Caco-2 (cell line): ENCODE measurements around the gene AOPEP. TPM values are rescaled to one million over a fixed set of nuclear protein-coding genes. Genes with fewer than 3 reads are reported as not detected.
A peak's percentile ranks its signal among the peaks of the same experiment; 100 is the strongest.

Source experiments
- BruUV-seq: library from RNA; stranded (reverse); fragments of 400-500 nt; replicated peaks from 2 replicates; lab custom pipeline; 2021; lab: Mats Ljungman, UMichigan
- CTCF ChIA-PET: fragments of 300-600 bp; sonication (Branson Sonifier 250); formaldehyde crosslinking; loops from one replicate; lab custom pipeline; 2022; ENCODE audit warnings: antibody characterized with exemption; lab: Charles Lee
- POLR2A ChIA-PET: fragments of 300-600 bp; sonication (Branson Sonifier 250); formaldehyde crosslinking; loops from one replicate; lab custom pipeline; 2022; ENCODE audit warnings: antibody characterized with exemption; lab: Charles Lee
- DNase-seq, 2 experiments: peaks; one replicate each; pipeline versions ENCODE4 v3.0.0 to v3.0.0-alpha.2; 2020 to 2022
- H3K27me3 ChIP-seq: replicated peaks from 2 replicates; pipeline ENCODE4 v1.6.0; 2011; ENCODE audit warnings: low read length; ENCODE audit not compliant: control insufficient read depth, insufficient read depth
- H3K36me3 ChIP-seq: 2 replicates; pipeline ENCODE4 v1.5.1; 2011; ENCODE audit warnings: low read length; ENCODE audit not compliant: control insufficient read depth, insufficient read depth
- H3K4me1 ChIP-seq: fragments of 250-450 bp; sonication (Bioruptor Pico); 2 replicates; pipeline ENCODE4 v1.5.1; 2020; ENCODE audit warnings: mild to moderate bottlenecking
- H3K4me3 ChIP-seq: 2 replicates; pipeline ENCODE4 v1.5.1; 2011; ENCODE audit warnings: low read depth, mild to moderate bottlenecking, control low read depth, low read length
- H3K9me3 ChIP-seq: fragments of 250-450 bp; sonication (Bioruptor Pico); 2 replicates; pipeline ENCODE4 v1.5.1; 2020; ENCODE audit warnings: mild to moderate bottlenecking, moderate library complexity
- H3K27ac Mint-ChIP-seq: one replicate; pipeline ENCODE4 v1.8.0; 2022; ENCODE audit warnings: mixed read lengths; ENCODE audit not compliant: unreplicated experiment
- H3K27me3 Mint-ChIP-seq: one replicate; pipeline ENCODE4 v1.8.0; 2022; ENCODE audit warnings: mixed read lengths; ENCODE audit not compliant: insufficient read depth, unreplicated experiment
- H3K36me3 Mint-ChIP-seq: one replicate; pipeline ENCODE4 v1.8.0; 2022; ENCODE audit warnings: mild to moderate bottlenecking, mixed read lengths; ENCODE audit not compliant: insufficient read depth, unreplicated experiment
- H3K4me1 Mint-ChIP-seq: one replicate; pipeline ENCODE4 v1.8.0; 2022; ENCODE audit warnings: low read depth, mixed read lengths; ENCODE audit not compliant: unreplicated experiment
- H3K4me3 Mint-ChIP-seq: one replicate; pipeline ENCODE4 v1.8.0; 2022; ENCODE audit warnings: mild to moderate bottlenecking, moderate library complexity, mixed read lengths; ENCODE audit not compliant: unreplicated experiment
- H3K9me3 Mint-ChIP-seq: one replicate; pipeline ENCODE4 v1.8.0; 2022; ENCODE audit warnings: mixed read lengths; ENCODE audit not compliant: unreplicated experiment
- intact Hi-C: fragments of 100-400 bp; cut with micrococcal nuclease; formaldehyde crosslinking; loops from one replicate; pipeline ENCODE4 v1.10.0; 2022; ENCODE audit not compliant: unreplicated experiment
- total RNA-seq: library from RNA; stranded (reverse); gene quantifications from 2 replicates; pipeline ENCODE4 v1.2.3, GENCODE V29; 2022
- TF ChIP-seq, protein P1 (sequence below), 2 experiments: fragments of 200-600 bp in 1 of 2; IDR thresholded peaks; 1 replicate in 1 of 2; 2 replicates in 1 of 2; pipeline versions ENCODE4 v1.5.1 to v1.8.0; 2011 to 2022; ENCODE audit warnings: antibody characterized with exemption in 1 of 2, control low read depth in 1 of 2, inconsistent platforms in 1 of 2, low read depth in 1 of 2, low read length in 1 of 2, mild to moderate bottlenecking in 1 of 2, moderate library complexity in 1 of 2; ENCODE audit not compliant: insufficient read depth in 1 of 2, severe bottlenecking in 1 of 2, unreplicated experiment in 1 of 2

Gene AOPEP
- total RNA-seq, 1 experiment from 2014 or later, result 63.3 TPM

DNA sequence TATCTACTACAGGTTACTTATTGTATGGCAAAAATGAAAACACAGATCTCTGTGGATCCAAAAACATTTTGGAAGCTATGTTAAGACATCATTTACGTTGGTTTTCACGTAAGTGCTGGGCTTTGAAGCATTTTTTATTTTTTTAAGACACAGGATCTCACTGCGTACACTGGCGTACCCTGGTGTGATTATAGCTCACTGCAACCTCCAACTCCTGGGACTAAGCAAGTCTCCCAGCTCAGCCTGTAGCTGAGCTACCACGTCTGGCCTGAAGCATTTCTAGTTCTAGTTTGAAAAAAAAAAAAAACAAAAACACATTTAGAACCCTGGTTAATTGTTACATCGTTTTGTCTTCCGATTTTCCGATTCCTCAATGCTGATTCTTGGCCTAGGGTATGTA, 131.3 kb downstream of the AOPEP start:
- Histone ChIP-seq H3K9me3 (no peaks in the 10 kb centered on the region), H3K36me3 (no peaks in the 10 kb centered on the region), H3K4me1 (peaks cover 26% of the 10 kb centered on the region), H3K4me3 (no peak overlapping the region), H3K27me3 (no peaks in the 10 kb centered on the region)
- TF ChIP-seq, protein P1, sequence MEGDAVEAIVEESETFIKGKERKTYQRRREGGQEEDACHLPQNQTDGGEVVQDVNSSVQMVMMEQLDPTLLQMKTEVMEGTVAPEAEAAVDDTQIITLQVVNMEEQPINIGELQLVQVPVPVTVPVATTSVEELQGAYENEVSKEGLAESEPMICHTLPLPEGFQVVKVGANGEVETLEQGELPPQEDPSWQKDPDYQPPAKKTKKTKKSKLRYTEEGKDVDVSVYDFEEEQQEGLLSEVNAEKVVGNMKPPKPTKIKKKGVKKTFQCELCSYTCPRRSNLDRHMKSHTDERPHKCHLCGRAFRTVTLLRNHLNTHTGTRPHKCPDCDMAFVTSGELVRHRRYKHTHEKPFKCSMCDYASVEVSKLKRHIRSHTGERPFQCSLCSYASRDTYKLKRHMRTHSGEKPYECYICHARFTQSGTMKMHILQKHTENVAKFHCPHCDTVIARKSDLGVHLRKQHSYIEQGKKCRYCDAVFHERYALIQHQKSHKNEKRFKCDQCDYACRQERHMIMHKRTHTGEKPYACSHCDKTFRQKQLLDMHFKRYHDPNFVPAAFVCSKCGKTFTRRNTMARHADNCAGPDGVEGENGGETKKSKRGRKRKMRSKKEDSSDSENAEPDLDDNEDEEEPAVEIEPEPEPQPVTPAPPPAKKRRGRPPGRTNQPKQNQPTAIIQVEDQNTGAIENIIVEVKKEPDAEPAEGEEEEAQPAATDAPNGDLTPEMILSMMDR (IDR thresholded peaks at IDR 0.05; ENCODE audit: insufficient read depth in 1 of 2, low read depth in 1 of 2, low read length in 1 of 2, severe bottlenecking in 1 of 2, unreplicated experiment in 1 of 2), result peak in 1 of 2 experiments; percentile 1
- no TSS peak for BruUV-seq
- no peaks in the 10 kb centered on the region for H3K36me3 Mint-ChIP-seq
- ChIA-PET POLR2A (no interaction called here), CTCF (interaction anchor here (0.7 to 0.9 kb wide), 2 partner anchors 146 to 265 kb away, joined by 5 read pairs; no protein-coding TSS in a partner anchor)
- no peaks in the 10 kb centered on the region for H3K27me3 Mint-ChIP-seq
- peaks cover 22% of the 10 kb centered on the region for H3K9me3 Mint-ChIP-seq
- no peak overlapping the region for H3K27ac Mint-ChIP-seq
- H3K4me1 Mint-ChIP-seq, result peaks cover 14% of the 10 kb centered on the region
- no peak overlapping the region for H3K4me3 Mint-ChIP-seq
- no peak for DNase-seq
- intact Hi-C loops, result loop anchor here (1.0 kb wide), 1 partner anchor 74 kb away; no protein-coding TSS in a partner anchor

DNA sequence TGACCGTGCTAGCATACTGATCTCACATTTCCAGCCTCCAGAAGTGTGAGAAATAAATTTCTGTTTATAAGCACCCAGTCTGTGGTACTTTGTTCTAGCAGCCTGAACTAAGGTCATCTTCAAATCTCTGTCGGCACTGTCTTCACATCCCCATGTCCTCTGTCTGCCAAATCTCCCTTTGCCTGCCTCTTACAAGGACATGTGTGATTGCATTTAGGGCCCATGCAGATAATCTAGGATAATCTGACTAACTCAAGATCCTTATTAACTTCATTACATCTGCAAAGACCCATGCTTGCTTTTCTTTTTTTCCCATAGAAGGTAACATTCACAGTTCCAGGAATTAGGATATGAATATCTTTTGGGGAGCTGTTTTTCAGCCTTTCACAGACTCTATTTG, 132.7 kb downstream of the AOPEP start:
- Mint-ChIP-seq H3K27ac (no peak overlapping the region), H3K4me1 (peaks cover 15% of the 10 kb centered on the region), H3K9me3 (peaks cover 22% of the 10 kb centered on the region), H3K4me3 (no peak overlapping the region), H3K36me3 (no peaks in the 10 kb centered on the region), H3K27me3 (no peaks in the 10 kb centered on the region)
- H3K27me3 ChIP-seq, result no peaks in the 10 kb centered on the region
- TF ChIP-seq, protein P1 (IDR thresholded peaks at IDR 0.05; ENCODE audit: insufficient read depth in 1 of 2, low read depth in 1 of 2, low read length in 1 of 2, severe bottlenecking in 1 of 2, unreplicated experiment in 1 of 2), result no peak
- no peaks in the 10 kb centered on the region for H3K36me3 ChIP-seq
- H3K4me1 ChIP-seq, result peaks cover 11% of the 10 kb centered on the region
- BruUV-seq, result no TSS peak
- intact Hi-C loops, result no loop called here
- no peaks in the 10 kb centered on the region for H3K9me3 ChIP-seq
- ChIA-PET CTCF (no interaction called here), POLR2A (interaction anchor here (0.6 kb wide), 1 partner anchor 72 kb away, joined by 7 read pairs; no protein-coding TSS in a partner anchor)
- H3K4me3 ChIP-seq, result no peak overlapping the region
- no peak for DNase-seq

DNA sequence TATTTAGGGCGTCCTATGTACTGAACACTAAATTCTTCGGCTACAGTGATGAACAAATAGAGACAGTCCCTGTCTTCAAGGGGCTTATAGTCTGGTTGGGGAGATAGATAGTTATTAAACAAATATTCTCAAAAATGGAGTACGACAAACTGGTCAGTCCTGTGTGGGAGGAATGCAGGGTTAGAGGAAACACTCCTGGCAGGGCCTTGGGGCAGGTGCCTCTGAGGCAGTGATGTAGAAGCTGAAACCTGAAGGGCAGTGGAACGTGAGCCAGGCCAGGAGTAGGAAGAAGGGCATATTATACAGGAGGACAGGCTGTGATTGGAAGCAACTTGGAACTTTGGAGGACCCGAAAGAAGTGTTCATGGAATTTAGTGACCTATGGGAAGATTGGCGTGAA, 133.4 kb downstream of the AOPEP start:
- Mint-ChIP-seq H3K27me3 (no peaks in the 10 kb centered on the region), H3K27ac (no peak overlapping the region), H3K36me3 (no peaks in the 10 kb centered on the region), H3K4me3 (no peak overlapping the region), H3K4me1 (peaks cover 15% of the 10 kb centered on the region), H3K9me3 (peaks cover 22% of the 10 kb centered on the region)
- no peak overlapping the region for H3K4me3 ChIP-seq
- no peaks in the 10 kb centered on the region for H3K36me3 ChIP-seq
- no peak for DNase-seq
- POLR2A ChIA-PET, result no interaction called here
- H3K4me1 ChIP-seq, result peaks cover 6% of the 10 kb centered on the region
- intact Hi-C loops, result no loop called here
- CTCF ChIA-PET, result no interaction called here
- no TSS peak for BruUV-seq
- TF ChIP-seq, protein P1 (IDR thresholded peaks at IDR 0.05; ENCODE audit: insufficient read depth in 1 of 2, low read depth in 1 of 2, low read length in 1 of 2, severe bottlenecking in 1 of 2, unreplicated experiment in 1 of 2), result no peak
- no peaks in the 10 kb centered on the region for H3K9me3 ChIP-seq
- no peaks in the 10 kb centered on the region for H3K27me3 ChIP-seq
